Measurements from ENCODE around the gene RBCK1.
"Not testable (repeated sequence)": the region's sequence is repeated elsewhere in the genome, so short reads cannot be mapped to it uniquely, and the experiment has no call there.

The RBCK1 gene

GRCh38 chr20:376089-376488 lies 32.0 kb upstream of the RBCK1 start:
- DNase-seq, result no peak

- DNase-seq, result no peak
Measured at GRCh38 chr20:376750-377149, 31.3 kb upstream of the RBCK1 start.

GRCh38 chr20:377578-377977 lies 30.5 kb upstream of the RBCK1 start:
- not testable (repeated sequence) for DNase-seq

- no peak for DNase-seq
Measured at GRCh38 chr20:378961-379336, 29.1 kb upstream of the RBCK1 start.

GRCh38 chr20:380763-381580 lies 27.1 kb upstream of the RBCK1 start:
- DNase-seq, result peak; percentile 36

- DNase-seq, result peak; percentile 45
Measured at GRCh38 chr20:381581-382290, 26.4 kb upstream of the RBCK1 start.

- DNase-seq, result no peak
Measured at GRCh38 chr20:382291-383115, 25.6 kb upstream of the RBCK1 start.

GRCh38 chr20:383889-384288 lies 24.2 kb upstream of the RBCK1 start:
- no peak for DNase-seq

GRCh38 chr20:384723-385122 lies 23.4 kb upstream of the RBCK1 start:
- no peak for DNase-seq

GRCh38 chr20:385448-385847 lies 22.7 kb upstream of the RBCK1 start:
- no peak for DNase-seq

GRCh38 chr20:386634-387033 lies 21.5 kb upstream of the RBCK1 start:
- not testable (repeated sequence) for DNase-seq

GRCh38 chr20:387520-387919 lies 20.6 kb upstream of the RBCK1 start:
- DNase-seq, result no peak

GRCh38 chr20:388034-388994 lies 19.8 kb upstream of the RBCK1 start:
- DNase-seq, result no peak

GRCh38 chr20:389220-389619 lies 18.9 kb upstream of the RBCK1 start:
- DNase-seq, result no peak

GRCh38 chr20:391041-391711 lies 16.9 kb upstream of the RBCK1 start:
- DNase-seq, result no peak

GRCh38 chr20:393296-393695 lies 14.8 kb upstream of the RBCK1 start:
- not testable (repeated sequence) for DNase-seq

- no peak for DNase-seq
Measured at GRCh38 chr20:396252-396618, 11.9 kb upstream of the RBCK1 start.

GRCh38 chr20:396619-397431 lies 11.3 kb upstream of the RBCK1 start:
- no peak for DNase-seq

GRCh38 chr20:397432-398237 lies 10.5 kb upstream of the RBCK1 start:
- no peak for DNase-seq

- DNase-seq, result no peak
Measured at GRCh38 chr20:399182-399707, 8.9 kb upstream of the RBCK1 start.

Measured in activated gamma-delta T cell (primary cell).